Occipital lobe (tissue), 2 donors: Measurements from ENCODE around the gene DOCK2. TPM values are rescaled to one million over a fixed set of nuclear protein-coding genes. Genes with fewer than 3 reads are reported as not detected.
"Not testable (repeated sequence)": the region's sequence is repeated elsewhere in the genome, so short reads cannot be mapped to it uniquely, and the experiment has no call there.

ENCODE experiments used
- DNase-seq: peaks from one replicate; lab custom pipeline; 2025; lab: John Stamatoyannopoulos, UW
- total RNA-seq: library from RNA; depleted of rRNA; stranded (reverse); fragments of >200 nt; gene quantifications from one replicate; pipeline ENCODE4 v1.2.3, GENCODE V29; 2014

The DOCK2 gene
- total RNA-seq, 1 donor from 2014 or later: 6.4 TPM

DNA sequence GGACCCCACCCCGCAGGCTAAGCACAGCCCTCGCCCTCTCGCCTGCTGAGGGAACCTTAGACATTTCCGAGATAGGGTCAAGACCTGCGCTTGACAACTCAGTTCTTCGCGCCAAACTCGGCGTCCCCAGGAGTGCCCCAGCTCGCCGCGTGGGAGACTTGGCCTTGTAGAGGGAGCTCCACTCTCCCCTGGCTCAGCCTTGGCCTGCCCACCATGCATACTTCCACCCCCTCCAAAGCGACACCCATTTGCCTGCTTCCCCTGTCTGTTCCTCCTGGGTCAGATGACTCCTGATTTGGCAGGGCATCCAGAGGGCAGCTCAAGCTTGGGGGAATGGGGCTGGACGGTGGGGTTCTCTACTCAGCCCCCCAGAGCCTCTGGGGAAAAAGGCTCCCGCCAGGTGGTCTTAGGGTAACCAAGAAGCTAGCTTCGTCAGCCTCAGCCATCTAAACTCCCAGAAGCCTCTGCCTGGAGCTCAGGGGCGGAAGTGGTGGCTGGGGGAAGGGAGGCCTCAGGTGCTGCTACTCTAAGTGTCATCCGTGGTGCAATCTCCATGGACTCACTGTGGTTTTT, 560 bp downstream of the DOCK2 start:
- DNase-seq: no peak

- no peak for DNase-seq
These were observed 4.2 kb downstream of the DOCK2 start for GRCh38 chr5:169641253-169641652.

- DNase-seq: no peak
These were observed 9.8 kb downstream of the DOCK2 start for GRCh38 chr5:169646856-169647255.

DNA sequence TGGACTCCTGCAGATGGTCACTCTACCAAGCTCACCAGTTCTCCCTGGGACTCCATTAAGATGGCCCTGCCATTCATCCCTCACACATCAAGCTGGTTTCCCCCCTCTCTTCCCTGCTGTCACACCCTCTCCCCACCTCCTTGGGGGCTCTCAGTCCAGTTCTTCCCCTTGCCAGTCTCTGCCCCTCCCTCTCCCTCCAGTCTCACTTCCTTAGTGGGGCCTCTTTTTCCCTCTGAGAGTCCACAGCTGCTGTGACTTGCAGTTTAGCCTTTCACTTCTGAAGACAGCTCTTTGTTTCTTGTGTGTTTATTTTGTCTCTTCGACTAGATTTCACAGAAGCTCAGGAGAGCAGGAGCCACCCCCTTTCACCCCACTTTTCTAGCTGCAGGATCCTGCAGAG, 10.5 kb downstream of the DOCK2 start:
- DNase-seq: no peak

DNA sequence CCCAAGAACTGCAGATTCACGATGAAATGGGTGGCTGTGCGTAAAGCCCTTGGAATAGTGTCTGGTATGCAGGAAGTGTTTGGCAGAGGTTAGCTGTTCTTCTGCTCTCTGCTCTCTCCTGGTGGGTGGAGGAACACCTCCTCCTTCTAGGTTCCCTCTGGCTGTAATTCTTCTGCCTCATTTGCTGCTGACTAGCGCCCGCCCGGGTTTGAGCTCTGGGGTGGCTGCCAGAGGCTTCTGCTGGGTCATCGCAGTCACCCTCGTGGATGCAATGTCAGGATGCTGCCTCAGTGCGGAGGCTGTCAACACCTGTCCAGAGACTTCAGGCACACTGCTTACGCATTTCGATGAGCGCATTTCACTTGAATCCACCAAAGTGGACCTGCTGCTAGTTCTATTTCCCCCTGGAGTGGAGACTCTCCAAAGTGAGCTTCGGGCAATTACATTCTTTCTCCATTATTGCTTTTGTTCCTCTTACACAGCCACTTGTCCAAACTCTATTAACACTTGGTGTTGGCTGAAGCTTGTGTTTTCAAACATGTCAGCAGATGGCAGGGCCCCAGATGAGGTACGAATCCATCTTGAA, 11.7 kb downstream of the DOCK2 start:
- DNase-seq: no peak

DNA sequence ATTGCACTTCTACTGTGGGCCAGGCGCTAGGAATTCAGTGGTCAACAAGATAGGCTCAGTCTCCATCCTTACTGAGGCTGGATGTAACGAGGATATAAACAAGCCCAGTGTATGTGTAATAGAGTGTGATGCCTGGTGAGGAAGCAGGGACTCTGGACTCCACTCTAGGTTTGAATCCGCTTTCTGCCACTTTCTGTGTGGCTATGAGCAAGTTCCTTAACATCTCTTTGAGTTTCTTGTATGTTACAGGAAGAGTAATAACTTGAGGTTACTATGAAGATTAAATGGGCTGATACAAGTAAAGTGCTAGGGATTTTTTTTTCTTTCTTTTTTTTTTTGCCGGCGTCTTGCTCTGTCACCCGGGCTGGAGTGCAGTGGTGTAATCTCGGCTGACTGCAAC, 12.4 kb downstream of the DOCK2 start:
- no peak for DNase-seq

GRCh38 chr5:169650701-169651331, 13.7 kb downstream of the DOCK2 start:
- DNase-seq: no peak

DNA sequence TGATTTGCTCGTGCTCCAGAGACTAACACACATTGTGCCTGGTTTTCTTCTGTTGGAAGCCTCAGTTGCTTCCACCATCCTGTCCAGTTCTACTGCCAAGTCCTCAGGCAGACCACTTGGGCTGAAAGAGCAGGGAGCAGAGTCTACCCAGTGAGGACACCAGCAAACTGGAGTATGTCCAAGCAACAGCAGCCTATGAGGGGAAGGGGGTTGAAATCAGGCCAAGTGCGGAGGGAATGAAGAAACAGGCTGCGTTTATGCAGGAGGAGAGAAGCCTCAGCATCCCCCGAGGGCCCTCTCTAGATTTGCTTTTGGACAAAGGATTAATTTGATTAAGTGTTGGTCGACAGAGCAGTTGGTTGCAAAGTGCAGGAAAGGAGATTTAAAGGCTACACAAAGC, 14.5 kb downstream of the DOCK2 start:
- no peak for DNase-seq

- DNase-seq: no peak
These were observed 15.0 kb downstream of the DOCK2 start for GRCh38 chr5:169652057-169652456.

DNA sequence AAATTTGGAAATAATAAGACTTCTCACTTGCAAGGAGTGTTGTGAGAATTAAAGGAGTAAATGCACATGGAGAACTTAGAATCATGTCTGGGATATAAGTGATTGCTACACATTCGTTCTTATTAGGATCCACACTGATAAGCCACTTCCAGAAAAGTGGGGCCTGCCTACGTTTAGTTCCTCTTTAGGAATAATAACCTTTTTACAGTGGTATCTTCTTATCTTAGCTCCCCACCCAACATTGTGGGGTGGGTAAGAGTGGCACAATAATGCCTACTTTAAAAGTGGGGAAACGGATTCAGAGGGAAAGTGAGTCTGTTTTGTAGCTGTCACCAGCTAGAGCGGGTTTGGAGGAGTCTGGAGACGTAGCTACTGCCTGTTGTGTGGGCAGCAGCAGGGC, 16.0 kb downstream of the DOCK2 start:
- no peak for DNase-seq

- no peak for DNase-seq
These were observed 18.3 kb downstream of the DOCK2 start for GRCh38 chr5:169655353-169655752.

- no peak for DNase-seq
These were observed 19.2 kb downstream of the DOCK2 start for GRCh38 chr5:169656125-169656901.

DNA sequence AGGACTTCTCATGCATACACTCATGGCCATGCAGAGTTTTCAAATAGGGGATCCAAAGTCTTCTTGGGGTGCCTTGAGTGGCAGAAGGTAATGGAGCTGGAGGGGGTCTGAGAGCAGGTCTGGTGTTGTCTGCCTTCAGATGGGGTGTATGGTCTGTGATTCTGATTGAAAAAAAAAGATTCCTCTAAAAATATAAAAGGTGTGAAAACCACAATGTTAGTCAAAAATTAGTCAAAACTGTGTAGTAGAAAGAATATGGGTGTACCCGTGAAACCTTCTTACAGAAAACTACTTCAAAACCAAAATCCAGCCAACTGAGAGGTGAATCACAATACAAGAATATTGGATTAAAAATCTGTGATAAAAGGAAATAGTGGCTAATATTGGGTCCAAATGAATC, 20.1 kb downstream of the DOCK2 start:
- no peak for DNase-seq

GRCh38 chr5:169662451-169662850, 25.4 kb downstream of the DOCK2 start:
- DNase-seq: not testable (repeated sequence)

- no peak for DNase-seq
These were observed 26.5 kb downstream of the DOCK2 start for GRCh38 chr5:169663537-169663936.

GRCh38 chr5:169666365-169666764, 29.3 kb downstream of the DOCK2 start:
- no peak for DNase-seq

- DNase-seq: no peak
These were observed 31.0 kb downstream of the DOCK2 start for GRCh38 chr5:169667896-169668674.

DNA sequence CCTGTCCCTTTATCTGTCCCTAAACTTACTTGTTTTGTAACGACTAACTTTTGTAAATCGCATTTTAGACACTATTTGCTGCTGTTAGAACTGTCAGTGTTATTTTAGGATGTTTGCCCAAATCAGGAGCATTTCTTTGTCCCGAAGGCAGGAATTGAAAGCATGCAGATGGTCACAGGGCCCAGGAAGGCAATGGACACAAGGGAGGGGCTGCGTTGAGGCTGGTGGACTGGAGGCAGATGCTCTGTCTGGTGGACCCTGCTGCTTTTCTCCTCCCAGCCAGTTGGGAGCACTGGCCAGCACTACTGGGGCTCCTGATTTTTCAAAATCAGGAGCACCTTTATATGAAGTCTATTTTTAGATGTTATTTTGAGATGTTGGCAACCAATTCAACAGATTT, 31.7 kb downstream of the DOCK2 start:
- DNase-seq: no peak

DNA sequence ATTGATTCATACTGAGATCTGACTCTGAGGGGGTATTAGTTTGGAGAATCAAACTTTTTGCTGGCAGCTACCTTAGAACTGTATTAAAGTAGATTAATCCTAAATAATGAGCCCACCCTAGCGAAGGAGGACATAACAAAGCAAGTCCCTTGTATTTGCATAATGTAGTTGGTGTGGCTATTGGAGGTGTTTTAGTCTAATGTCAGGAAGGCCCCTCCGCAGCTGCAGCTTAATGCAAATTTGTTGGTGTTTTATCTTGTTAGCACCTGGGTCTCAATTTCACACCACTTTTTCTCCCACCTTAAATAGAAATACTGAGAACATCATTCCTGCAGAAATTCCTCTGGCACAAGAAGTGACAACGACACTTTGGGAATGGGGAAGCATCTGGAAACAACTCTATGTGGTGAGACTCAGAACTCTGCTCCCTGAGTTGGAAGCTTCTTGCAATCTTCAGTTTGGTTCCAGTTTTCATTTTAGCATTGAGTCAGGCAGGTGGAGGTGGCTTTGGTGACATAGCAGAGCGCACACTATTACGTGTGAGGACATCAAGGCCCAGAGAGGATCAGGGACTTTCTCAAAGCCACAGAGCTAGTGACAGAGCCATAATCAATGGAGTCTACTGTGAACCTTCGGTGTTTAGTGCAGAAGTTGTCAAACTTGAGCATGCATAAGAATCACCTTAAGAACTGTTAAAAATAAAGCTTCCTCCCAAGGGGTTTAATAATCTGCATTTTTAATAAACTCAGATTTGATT, 33.9 kb downstream of the DOCK2 start:
- no peak for DNase-seq

DNA sequence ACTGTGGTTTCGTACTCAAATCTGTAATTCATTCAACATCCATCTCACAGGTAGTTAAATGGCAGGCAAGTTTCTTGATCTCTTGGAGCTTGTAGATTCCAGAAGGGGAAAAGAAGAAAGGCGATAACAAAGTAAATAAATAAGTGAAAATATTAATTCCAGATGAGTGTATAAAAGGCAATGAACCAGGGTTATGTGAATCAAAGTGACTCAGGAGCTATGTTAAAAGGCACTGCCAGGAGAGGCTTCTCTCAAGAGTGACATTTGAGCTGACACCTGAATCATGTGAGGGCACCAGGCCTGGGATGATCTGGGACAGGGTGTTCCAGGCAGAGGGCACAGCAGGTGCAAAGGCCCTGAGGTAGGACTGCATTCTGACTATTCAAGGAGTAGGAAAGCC, 45.0 kb downstream of the DOCK2 start:
- no peak for DNase-seq

- no peak for DNase-seq
These were observed 49.1 kb downstream of the DOCK2 start for GRCh38 chr5:169686137-169686536.
